ENCODE measurements around the gene HMGB3. TPM values are rescaled to one million over a fixed set of nuclear protein-coding genes. Genes with fewer than 3 reads are reported as not detected.

HMGB3 gene
- total RNA-seq, 1 experiment from 2014 or later: 373 TPM

GRCh38 chrX:150972450-150972849, 10.7 kb upstream of the HMGB3 start:
- Histone ChIP-seq H2BK5ac (ENCODE audit: insufficient read length, low read length) (no peak overlapping the region), H2BK120ac (ENCODE audit: low read depth, low read length, poor library complexity, severe bottlenecking) (no peak overlapping the region), H2BK12ac (ENCODE audit: insufficient read length, low read depth, low read length) (no peak overlapping the region), H3K14ac (ENCODE audit: insufficient read depth, low read length) (no peak overlapping the region), H3T11ph (ENCODE audit: low read length) (no peak overlapping the region), H4K5ac (ENCODE audit: insufficient read length, low read depth, low read length) (no peak overlapping the region), H3K23me2 (ENCODE audit: insufficient read length, low read depth, low read length, poor library complexity, severe bottlenecking) (no peaks in the 10 kb centered on the region), H3K4me2 (ENCODE audit: insufficient read depth, insufficient read length, low read length) (no peak overlapping the region), H4K20me1 (ENCODE audit: control insufficient read depth, insufficient read depth, insufficient read length) (no peaks in the 10 kb centered on the region), H3K27ac (ENCODE audit: insufficient read length, low read depth, low read length) (no peak overlapping the region), H2AK5ac (ENCODE audit: insufficient read length, low read length) (no peak overlapping the region), H3K56ac (ENCODE audit: insufficient read length, low read depth, low read length) (no peak overlapping the region), H3K4ac (ENCODE audit: low read depth, low read length) (no peak overlapping the region), H3K23ac (ENCODE audit: insufficient read length, low read depth, low read length) (no peak overlapping the region), H4K8ac (replicated peaks; ENCODE audit: insufficient read length, low read depth, low read length) (no peak overlapping the region), H3K18ac (ENCODE audit: insufficient read length, low read depth, low read length) (no peak overlapping the region), H3K4me1 (ENCODE audit: insufficient read depth, low read length) (no peaks in the 10 kb centered on the region; the same call in 1 of the 2 replicates), H3K79me1 (ENCODE audit: insufficient read depth, low read depth, low read length, poor library complexity, severe bottlenecking) (no peaks in the 10 kb centered on the region), H2AFZ (ENCODE audit: low read length) (no peak overlapping the region), H3K9me3 (ENCODE audit: control insufficient read depth, low read depth, low read length) (no peaks in the 10 kb centered on the region), H2BK20ac (ENCODE audit: low read depth, low read length, poor library complexity, severe bottlenecking) (no peak overlapping the region), H4K91ac (ENCODE audit: insufficient read length, low read depth, low read length) (no peak overlapping the region), H3K9ac (ENCODE audit: extremely low read depth, insufficient read length, low read length) (no peak overlapping the region), H2BK15ac (ENCODE audit: low read depth, low read length) (no peak overlapping the region), H3K79me2 (ENCODE audit: insufficient read depth, low read length) (no peaks in the 10 kb centered on the region), H3K27me3 (ENCODE audit: insufficient read depth, low read length) (no peaks in the 10 kb centered on the region)
- Mint-ChIP-seq H3K27ac (no peak overlapping the region; a peak in 1 of 7 replicates), H3K27me3 (ENCODE audit: low read depth) (peaks cover 11% of the 10 kb centered on the region), H3K4me3 (no peak overlapping the region), H3K9me3 (peaks cover 31 to 52% of the 10 kb centered on the region in 2 experiments), H3K4me1 (peaks cover 11 to 13% of the 10 kb centered on the region in 2 experiments), H3K36me3 (ENCODE audit: insufficient read depth in 1 of 3, low read depth in 3 of 3) (peaks cover 0 to 5% (median 3%) of the 10 kb centered on the region in 3 experiments; a peak in 4 of 7 replicates)
- TF ChIP-seq, protein P1, sequence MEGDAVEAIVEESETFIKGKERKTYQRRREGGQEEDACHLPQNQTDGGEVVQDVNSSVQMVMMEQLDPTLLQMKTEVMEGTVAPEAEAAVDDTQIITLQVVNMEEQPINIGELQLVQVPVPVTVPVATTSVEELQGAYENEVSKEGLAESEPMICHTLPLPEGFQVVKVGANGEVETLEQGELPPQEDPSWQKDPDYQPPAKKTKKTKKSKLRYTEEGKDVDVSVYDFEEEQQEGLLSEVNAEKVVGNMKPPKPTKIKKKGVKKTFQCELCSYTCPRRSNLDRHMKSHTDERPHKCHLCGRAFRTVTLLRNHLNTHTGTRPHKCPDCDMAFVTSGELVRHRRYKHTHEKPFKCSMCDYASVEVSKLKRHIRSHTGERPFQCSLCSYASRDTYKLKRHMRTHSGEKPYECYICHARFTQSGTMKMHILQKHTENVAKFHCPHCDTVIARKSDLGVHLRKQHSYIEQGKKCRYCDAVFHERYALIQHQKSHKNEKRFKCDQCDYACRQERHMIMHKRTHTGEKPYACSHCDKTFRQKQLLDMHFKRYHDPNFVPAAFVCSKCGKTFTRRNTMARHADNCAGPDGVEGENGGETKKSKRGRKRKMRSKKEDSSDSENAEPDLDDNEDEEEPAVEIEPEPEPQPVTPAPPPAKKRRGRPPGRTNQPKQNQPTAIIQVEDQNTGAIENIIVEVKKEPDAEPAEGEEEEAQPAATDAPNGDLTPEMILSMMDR (conservative IDR thresholded peaks at IDR 0.05): no peak
- WGBS (ENCODE audit: extremely low coverage, insufficient read length, low lambda C conversion rate): no CpG with 5 or more reads among the region's 2 CpGs
- no peak for DNase-seq
